OCI-M2 (cell line): Measurements from ENCODE around the gene IRF1.
"Not testable (repeated sequence)": the region's sequence is repeated elsewhere in the genome, so short reads cannot be mapped to it uniquely, and the experiment has no call there.

ENCODE experiments used
- DNase-seq: peaks from one replicate; lab custom pipeline; 2025; ENCODE audit not compliant: unreplicated experiment; lab: John Stamatoyannopoulos, UW

IRF1 gene

DNA sequence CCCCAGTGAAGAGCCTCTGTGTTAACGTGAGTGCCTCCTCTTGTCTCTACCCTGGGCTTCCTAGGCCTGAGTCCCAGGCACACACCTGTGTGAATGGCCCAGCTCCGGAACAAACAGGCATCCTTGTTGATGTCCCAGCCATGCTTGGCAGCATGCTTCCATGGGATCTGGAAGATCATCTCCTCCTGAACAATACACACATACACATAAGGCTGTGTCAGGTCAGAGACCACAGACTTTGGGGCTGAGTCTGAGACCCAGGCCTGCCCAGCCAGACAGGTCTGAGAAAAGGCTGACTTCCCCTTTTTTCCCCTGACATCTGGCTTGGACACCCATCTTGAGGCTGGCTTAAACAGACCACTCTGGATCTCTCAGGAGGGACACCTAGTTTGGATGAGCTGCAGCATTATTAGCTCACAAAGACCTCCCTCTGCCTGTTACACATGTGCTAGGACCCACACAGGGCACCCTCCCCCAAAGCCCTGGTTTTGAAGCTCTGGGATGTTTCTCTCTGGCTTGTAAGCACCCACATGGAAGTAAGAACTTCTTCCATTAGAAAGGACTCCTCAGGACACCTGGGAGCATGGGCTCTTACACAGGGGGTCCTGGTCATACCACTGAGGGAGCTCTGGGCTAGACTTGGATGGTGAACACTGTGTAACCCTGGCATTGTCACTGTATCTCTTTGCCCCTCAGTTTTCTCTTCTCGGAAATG, 2.6 kb downstream of the IRF1 start:
- DNase-seq: no peak

DNA sequence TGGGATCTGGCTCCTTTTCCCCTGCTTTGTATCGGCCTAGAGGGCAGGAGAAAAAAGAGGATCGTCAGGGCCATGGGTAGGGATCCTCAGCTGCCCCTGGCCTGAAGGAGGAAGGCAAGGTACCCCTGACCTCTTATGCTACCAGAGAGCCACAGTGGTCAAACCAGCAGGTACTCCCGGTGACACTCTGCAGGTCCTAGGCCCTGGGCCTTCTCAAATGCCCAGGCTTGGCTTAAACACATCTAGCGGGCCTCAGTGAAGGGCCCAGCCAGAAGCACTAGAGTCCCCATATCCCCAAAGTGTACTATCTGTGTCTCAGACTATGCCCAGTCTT, 3.5 kb downstream of the IRF1 start:
- DNase-seq: no peak

DNA sequence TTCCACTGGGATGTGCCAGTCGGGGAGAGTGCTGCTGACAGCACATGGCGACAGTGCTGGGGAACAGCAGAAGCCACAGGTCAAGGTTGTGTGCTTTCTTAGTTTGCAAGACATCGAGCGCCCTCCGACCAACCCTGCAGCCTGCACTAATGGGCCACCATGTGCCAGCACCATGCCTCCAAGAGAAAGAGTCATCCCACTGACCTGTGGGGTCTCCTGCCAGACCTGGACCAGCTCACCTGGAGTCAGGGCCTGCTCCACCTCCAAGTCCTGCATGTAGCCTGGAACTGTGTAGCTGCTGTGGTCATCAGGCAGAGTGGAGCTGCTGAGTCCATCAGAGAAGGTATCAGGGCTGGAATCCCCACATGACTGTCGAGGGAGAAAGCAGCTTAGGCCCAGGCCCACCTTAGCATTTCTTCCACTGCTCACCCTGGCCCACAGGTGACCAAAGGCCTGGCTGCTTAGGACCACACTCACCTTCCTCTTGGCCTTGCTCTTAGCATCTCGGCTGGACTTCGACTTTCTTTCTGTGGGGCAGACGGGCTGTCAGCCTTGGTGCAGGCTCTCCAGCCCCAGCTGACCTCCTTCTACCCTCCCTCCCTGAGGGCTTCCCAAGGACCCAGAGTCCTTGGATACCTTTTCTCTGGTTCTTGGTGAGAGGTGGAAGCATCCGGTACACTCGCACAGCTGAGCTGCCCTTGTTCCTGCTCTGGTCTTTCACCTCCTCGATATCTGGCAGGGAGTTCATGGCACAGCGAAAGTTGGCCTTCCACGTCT, 4.1 kb downstream of the IRF1 start:
- no peak for DNase-seq

- no peak for DNase-seq
Observed at GRCh38 chr5:132485641-132486317, 4.8 kb downstream of the IRF1 start.

DNA sequence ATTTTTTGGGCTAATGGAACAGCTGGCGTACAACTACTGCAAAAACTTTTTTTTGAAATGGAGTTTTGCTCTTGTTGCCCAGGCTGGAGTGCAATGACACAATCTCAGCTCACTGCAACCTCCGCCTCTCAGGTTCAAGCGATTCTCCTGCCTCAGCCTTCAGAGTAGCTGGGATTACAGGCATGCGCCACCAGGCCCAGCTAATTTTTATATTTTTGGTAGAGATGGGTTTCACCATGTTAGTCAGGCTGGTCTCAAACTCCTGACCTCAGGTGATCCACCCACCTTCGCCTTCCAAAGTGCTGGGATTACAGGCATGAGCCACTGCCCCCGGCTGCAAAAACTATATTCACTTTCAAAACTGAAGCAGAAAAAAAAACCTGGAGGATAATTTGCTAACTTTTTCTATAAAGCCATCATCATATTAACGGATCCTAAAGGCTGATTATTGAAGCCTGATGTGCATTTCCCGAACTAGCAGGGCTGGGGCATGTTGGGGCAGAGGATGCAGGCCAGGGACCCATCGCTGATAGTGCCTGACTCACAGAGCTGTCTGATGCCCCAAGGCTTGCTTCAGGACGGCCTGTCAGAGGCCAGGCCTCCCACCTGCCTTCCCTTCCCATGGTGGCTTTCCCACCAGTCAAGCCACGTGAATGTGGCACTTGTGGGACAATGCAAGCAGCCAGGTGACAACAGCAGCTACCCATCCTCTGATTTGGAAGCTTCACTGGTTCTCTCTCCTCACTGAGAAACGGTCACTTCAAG, 5.5 kb downstream of the IRF1 start:
- not testable (repeated sequence) for DNase-seq

DNA sequence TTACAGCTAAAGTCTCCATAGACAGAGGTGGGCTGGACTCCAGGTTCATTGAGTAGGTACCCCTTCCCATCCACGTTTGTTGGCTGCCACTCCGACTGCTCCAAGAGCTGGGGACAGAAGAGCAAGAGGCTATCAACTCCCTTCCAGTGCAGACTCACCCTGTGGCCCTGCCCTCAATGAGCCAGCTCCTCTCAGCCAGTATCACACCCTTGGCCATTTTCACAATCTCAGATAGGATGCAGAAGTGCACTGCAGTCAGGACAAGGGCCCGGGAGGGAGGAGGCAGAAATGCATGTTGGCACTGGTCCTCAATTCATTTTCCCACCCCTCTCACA, 6.2 kb downstream of the IRF1 start:
- DNase-seq: no peak

GRCh38 chr5:132483661-132484390, 6.7 kb downstream of the IRF1 start:
- no peak for DNase-seq

GRCh38 chr5:132483101-132483500, 7.5 kb downstream of the IRF1 start:
- DNase-seq: no peak

- no peak for DNase-seq
Observed at GRCh38 chr5:132481596-132482211, 8.9 kb downstream of the IRF1 start.

DNA sequence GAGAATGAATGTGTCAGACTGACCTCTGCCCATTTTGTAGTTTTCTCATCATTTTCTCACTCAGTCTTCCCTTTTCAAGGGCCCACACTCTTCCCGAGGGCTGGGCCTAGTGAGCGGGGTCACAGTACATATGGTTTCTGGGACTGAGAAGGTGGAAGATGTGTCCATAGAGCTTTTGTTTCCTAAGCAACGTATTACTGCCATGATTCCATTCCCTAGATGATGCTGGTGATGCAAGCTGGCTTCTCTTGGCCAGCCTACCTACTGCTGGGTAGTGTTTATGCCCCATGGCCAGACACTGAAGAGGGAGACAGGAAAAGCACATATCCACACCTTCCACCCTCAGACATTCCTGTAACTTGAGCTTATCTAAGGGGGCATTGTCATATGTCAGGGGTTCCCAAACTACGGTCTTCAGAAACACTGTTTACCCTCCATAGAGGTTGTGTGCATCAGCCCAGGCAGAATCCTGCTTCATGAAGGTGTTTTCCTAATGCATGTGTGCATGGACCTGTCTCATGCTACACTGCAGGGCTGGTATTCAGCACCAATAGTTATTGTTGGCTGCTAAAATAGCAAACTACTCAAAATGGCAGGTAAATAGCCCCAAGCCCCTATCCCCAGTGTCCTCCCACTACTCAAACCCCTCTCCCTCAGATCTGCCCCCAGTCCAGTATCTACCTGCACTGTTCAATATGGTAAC, 9.5 kb downstream of the IRF1 start:
- no peak for DNase-seq

DNA sequence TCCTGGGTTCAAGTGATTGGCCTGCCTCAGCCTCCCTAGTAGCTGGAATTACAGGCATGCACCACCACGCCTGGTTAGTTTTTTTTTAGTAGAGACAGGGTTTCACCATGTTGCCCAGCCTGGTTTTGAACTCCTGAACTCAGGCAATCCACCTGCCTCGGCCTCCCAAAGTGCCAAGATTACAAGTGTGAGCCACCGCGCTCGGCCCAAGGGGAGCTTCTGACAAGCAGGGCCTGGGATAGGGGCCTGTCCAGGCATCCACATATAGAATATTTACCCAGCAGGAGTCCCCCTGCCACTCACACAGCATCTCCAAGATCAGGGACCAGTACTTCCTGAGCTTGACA, 10.1 kb downstream of the IRF1 start:
- no peak for DNase-seq

DNA sequence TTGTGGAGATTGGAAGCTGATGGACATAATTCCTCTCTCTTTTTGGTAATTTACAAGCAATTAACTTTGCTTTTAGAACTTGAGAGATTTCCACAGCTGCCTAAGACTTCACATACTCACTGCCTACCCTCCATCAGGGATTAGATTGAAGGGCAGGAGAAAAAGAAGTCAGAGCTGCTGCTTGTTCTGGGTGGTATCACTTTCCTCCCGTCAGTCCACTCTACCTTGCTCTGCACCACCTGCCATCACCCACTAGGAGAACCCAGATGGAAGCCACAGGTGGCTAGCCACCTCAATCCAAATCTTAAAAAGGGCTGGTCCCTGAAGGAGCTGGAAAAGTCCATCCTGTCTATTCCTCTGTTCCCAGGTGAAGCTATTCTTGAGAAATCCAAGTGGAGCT, 10.5 kb downstream of the IRF1 start:
- DNase-seq: no peak

- DNase-seq: no peak
Observed at GRCh38 chr5:132479111-132479951, 11.2 kb downstream of the IRF1 start.

GRCh38 chr5:132478366-132478871, 12.2 kb downstream of the IRF1 start:
- DNase-seq: no peak

DNA sequence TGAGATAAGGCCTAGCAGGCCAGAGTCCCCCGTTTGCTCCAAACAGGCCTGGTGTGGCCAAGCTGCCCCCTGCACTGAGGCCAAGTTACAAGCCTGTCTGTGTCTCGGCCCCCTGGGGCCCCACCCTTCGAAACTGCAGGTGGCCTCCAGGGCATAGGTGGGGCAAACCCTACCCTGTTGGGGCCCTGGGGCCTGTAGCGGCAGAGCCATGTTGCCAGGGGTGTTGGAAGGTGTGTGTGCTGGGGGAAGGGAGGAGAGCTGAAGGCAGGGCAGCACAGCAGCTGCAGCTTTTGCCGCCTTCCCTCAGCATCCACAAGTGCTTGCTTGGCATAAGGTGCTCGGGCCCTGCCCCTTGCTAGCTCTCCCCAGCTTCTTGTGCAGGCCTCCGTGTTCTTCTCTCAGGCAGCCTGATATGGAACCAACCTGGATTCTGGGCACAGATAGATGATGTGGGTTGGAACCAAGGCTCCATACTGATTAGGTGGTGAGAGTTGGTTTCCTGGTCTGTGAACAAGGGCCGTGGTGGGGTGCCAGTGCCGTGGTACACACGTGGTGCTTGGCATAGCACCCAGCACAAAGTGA, 12.7 kb downstream of the IRF1 start:
- no peak for DNase-seq

GRCh38 chr5:132476876-132477781, 13.4 kb downstream of the IRF1 start:
- DNase-seq: no peak
